Measurements from ENCODE around the gene MCF2L. TPM values are rescaled to one million over a fixed set of nuclear protein-coding genes. Genes with fewer than 3 reads are reported as not detected.

The MCF2L gene
- total RNA-seq, 1 experiment from 2014 or later = 5.9 TPM

GRCh38 chr13:112959206-112959605 is 9.8 kb upstream of the MCF2L start:
- TF ChIP-seq EZH2phosphoT487 (IDR thresholded peaks at IDR 0.05; ENCODE audit: borderline replicate concordance, low read length) = no peak
- TF ChIP-seq CTCF (conservative IDR thresholded peaks at IDR 0.05; ENCODE audit: low read depth, low read length) = no peak
- no peak for TF ChIP-seq EZH2 (IDR thresholded peaks at IDR 0.05; ENCODE audit: low read length, unreplicated experiment)
- POLR2A ChIA-PET (ENCODE audit: unreplicated experiment) = no interaction called here
- no peak for ATAC-seq

DNA sequence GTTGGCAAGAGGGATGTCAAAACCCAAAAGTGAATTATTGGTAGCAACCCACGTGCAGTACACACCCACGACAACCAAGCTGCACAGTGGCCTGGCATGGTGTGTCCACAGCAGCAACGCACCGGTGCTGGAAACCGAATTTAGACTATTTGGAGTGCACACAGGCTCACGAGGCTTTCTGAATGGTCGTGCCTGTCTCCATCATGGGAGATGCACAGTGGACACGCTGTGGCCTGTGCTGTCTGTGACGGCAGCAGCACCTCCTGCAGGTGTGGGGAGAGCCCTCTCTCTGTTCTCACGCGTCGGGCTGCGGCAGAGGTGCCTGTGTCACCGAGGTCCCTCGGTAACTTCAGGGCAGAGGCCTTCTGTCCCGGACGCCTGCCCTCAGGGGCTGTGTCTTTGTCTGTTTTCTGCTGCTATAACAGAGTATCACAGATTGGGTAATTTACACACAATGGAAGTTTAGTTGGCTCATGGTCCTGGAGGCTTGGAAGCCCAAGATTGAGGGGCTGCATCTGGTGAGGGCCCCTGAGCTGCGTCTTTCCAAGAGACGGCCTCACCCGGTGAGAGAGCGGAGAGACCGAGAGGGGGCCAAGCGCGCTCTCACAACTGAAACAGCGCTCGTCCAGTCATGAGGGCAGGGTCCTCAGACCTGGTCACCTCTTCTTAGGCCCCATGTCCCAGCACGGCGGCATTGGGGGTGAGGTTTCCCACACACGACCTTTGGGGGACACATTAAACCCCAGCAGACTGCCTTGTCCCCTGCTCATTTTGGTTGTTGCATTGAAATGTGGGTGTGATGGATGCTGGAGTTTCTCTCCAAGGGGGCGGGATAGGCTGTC is 9.1 kb upstream of the MCF2L start:
- H3K4me2 ChIP-seq (ENCODE audit: low read length) = no peak overlapping the region
- H3K27me3 ChIP-seq (ENCODE audit: low read length) = no peaks in the 10 kb centered on the region
- ATAC-seq = no peak
- CTCF ChIA-PET = no interaction called here
- no peak overlapping the region for H3K4me3 ChIP-seq (ENCODE audit: low read length)
- peaks cover 14% of the 10 kb centered on the region for H3K4me1 ChIP-seq (ENCODE audit: insufficient read depth, low read length)
- no peaks in the 10 kb centered on the region for H3K36me3 ChIP-seq (ENCODE audit: low read depth, low read length)
- POLR2A ChIA-PET (ENCODE audit: unreplicated experiment) = no interaction called here
- no peak for TF ChIP-seq EZH2phosphoT487 (IDR thresholded peaks at IDR 0.05; ENCODE audit: borderline replicate concordance, low read length)
- TF ChIP-seq CTCF (conservative IDR thresholded peaks at IDR 0.05; ENCODE audit: low read depth, low read length) = no peak
- no peak for TF ChIP-seq EZH2 (IDR thresholded peaks at IDR 0.05; ENCODE audit: low read length, unreplicated experiment)
- H3K9me2 ChIP-seq (replicated peaks; ENCODE audit: low read length) = no peaks in the 10 kb centered on the region
- no peaks in the 10 kb centered on the region for H3F3A ChIP-seq (ENCODE audit: low read length, unreplicated experiment)
- no peak overlapping the region for H3K9ac ChIP-seq (ENCODE audit: low read length)
- H4K20me1 ChIP-seq (ENCODE audit: low read length) = no peaks in the 10 kb centered on the region
- no TSS peak for BruUV-seq (replicated peaks)
- no peaks in the 10 kb centered on the region for H3K9me3 ChIP-seq (ENCODE audit: low read length)
- no peak for DNase-seq
- intact Hi-C loops (cut with micrococcal nuclease) = no loop called here
- no peak overlapping the region for H3K27ac ChIP-seq (ENCODE audit: low read length)
- H3K79me2 ChIP-seq (ENCODE audit: low read length) = no peaks in the 10 kb centered on the region
- H2AFZ ChIP-seq (ENCODE audit: low read length) = no peak overlapping the region

More at GRCh38 chr13:112959206-112959605, 9.8 kb upstream of the MCF2L start:
- Histone ChIP-seq H3K27ac (ENCODE audit: low read length) (no peak overlapping the region), H3K79me2 (ENCODE audit: low read length) (no peaks in the 10 kb centered on the region), H3K9ac (ENCODE audit: low read length) (no peak overlapping the region), H4K20me1 (ENCODE audit: low read length) (no peaks in the 10 kb centered on the region), H3K36me3 (ENCODE audit: low read depth, low read length) (no peaks in the 10 kb centered on the region), H3K4me3 (ENCODE audit: low read length) (no peak overlapping the region), H3F3A (ENCODE audit: low read length, unreplicated experiment) (no peaks in the 10 kb centered on the region), H3K9me2 (replicated peaks; ENCODE audit: low read length) (no peaks in the 10 kb centered on the region), H3K4me2 (ENCODE audit: low read length) (no peak overlapping the region), H3K9me3 (ENCODE audit: low read length) (no peaks in the 10 kb centered on the region), H2AFZ (ENCODE audit: low read length) (no peak overlapping the region), H3K27me3 (ENCODE audit: low read length) (no peaks in the 10 kb centered on the region), H3K4me1 (ENCODE audit: insufficient read depth, low read length) (peaks cover 14% of the 10 kb centered on the region)
- BruUV-seq (replicated peaks) = no TSS peak
- CTCF ChIA-PET = no interaction called here
- no peak for DNase-seq
- intact Hi-C loops (cut with micrococcal nuclease) = no loop called here

GRCh38 chr13:112960706-112961105 is 8.3 kb upstream of the MCF2L start:
- H3K9ac ChIP-seq (ENCODE audit: low read length) = no peak overlapping the region
- TF ChIP-seq EZH2phosphoT487 (IDR thresholded peaks at IDR 0.05; ENCODE audit: borderline replicate concordance, low read length) (no peak), EZH2 (IDR thresholded peaks at IDR 0.05; ENCODE audit: low read length, unreplicated experiment) (no peak)
- no peaks in the 10 kb centered on the region for H3F3A ChIP-seq (ENCODE audit: low read length, unreplicated experiment)
- no peak overlapping the region for H3K27ac ChIP-seq (ENCODE audit: low read length)
- H3K4me2 ChIP-seq (ENCODE audit: low read length) = no peak overlapping the region
- no peaks in the 10 kb centered on the region for H3K79me2 ChIP-seq (ENCODE audit: low read length)
- H3K9me2 ChIP-seq (replicated peaks; ENCODE audit: low read length) = no peaks in the 10 kb centered on the region
- no peaks in the 10 kb centered on the region for H4K20me1 ChIP-seq (ENCODE audit: low read length)
- DNase-seq (no peak), ATAC-seq (no peak)
- no peak overlapping the region for H3K4me3 ChIP-seq (ENCODE audit: low read length)
- ChIA-PET CTCF (no interaction called here), POLR2A (ENCODE audit: unreplicated experiment) (no interaction called here)
- H3K9me3 ChIP-seq (ENCODE audit: low read length) = no peaks in the 10 kb centered on the region
- H3K36me3 ChIP-seq (ENCODE audit: low read depth, low read length) = no peaks in the 10 kb centered on the region
- no TSS peak for BruUV-seq (replicated peaks)
- H3K27me3 ChIP-seq (ENCODE audit: low read length) = no peaks in the 10 kb centered on the region
- peaks cover 14% of the 10 kb centered on the region for H3K4me1 ChIP-seq (ENCODE audit: insufficient read depth, low read length)
- intact Hi-C loops (cut with micrococcal nuclease) = no loop called here
- no peak overlapping the region for H2AFZ ChIP-seq (ENCODE audit: low read length)
